ENCODE measurements around the gene SLAMF6.

- TF ChIP-seq CTCF (IDR thresholded peaks at IDR 0.05; ENCODE audit: low read length) (no peak), EZH2 (optimal IDR thresholded peaks at IDR 0.05; ENCODE audit: low read depth, low read length) (no peak), EZH2phosphoT487 (IDR thresholded peaks at IDR 0.05; ENCODE audit: low read length) (no peak)
These were observed 30.7 kb upstream of the SLAMF6 start for GRCh38 chr1:160553778-160554177.
